ENCODE results near the gene HDAC4.

The HDAC4 gene

DNA sequence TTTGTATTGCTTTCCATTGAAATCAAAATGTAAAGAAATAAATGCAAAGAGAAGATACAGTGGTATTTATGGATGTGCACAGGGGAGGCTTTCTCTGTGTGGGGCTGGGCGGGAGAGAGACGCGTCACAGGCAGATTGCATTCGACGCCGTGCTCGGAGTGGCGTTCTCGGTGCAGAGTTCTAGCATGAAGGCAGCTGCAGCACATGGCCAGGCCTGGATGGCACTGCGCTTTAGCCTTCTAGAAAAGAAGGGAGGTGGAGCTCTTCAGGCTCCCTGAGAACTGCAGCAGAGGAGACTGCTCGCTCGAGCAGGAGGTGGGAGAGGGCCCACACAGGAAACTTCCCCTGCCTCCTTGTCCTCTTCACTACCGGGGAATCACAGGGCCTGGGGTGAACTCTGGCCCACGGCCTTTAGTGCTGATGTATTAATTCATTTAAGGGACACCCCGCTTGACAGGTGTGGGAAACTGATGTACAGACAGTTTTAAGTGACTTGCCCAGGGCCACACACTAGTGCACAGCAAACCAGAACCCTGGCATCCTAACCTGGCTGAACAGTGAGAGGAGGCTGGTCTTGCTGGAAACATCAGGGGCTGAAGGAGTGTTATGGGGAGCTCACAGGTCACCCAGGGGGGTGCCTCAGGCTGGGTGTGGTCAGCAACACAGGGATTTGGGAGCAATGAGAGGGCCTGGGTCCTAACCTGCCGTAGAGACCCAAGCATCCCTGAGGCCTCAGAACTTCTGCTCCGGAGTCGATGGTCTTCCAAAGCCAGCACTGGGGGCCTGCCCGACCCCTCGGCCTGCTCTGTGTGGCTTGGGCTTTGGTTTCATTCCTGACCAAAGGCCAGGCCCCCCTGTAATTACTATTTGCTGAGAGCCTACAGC is 199.9 kb downstream of the HDAC4 start:
- DNase-seq (ENCODE audit: low read depth): no peak

DNA sequence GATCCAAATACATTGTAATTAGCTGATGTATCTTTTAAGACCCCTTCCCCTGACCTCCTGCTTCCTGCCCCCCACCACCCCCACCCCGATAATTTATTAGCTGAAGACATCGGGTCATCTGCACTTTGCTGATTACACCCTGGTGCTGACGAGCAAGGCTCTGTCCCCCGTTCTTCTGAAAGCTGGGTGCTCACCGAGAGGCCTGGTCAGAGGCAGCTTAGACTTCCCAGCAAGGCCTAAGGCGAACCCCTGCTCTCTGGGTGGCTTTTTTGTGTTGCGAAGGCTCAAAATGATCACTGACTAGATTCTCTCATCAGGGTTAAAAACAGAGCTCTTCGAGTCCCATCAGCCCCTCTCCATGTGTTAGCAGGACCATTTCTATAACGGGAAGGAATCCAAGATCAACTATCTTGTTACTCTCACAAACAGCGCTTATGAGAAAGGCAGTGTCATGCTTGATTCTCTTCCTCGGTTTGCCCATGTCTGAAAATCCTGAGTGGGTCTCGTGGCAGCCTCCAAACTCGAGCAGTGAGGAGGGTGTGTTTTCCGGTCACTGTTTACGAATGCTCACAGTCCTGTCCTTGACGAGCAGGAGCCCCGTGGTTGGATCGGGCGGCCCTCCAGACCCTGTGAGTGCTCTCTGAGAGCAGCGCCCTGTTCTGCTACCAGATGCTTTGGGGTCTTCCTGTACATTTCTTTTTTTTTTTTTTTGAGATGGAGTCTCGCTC is 201.6 kb downstream of the HDAC4 start:
- DNase-seq (ENCODE audit: low read depth): no peak

DNA sequence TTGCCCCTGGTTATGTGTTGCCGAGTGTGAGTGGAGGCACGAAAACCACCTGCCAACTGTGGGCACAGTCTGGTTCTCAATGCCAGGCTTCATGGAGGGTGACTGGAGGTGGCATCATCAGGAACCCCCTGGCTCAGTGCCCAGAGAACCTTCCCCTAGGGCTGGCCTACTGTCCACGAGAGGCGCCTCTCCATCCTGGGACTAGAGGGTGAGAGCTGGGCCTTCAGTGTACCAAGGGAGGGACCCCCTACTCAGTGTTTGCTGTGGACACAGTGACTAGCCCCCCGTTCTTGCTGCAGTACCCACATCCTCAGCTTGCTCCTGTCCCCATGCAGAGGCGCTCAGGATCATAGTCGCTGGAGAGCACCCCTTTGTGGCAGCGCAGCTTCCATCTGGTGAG is 202.6 kb downstream of the HDAC4 start:
- DNase-seq (ENCODE audit: low read depth): no peak

DNA sequence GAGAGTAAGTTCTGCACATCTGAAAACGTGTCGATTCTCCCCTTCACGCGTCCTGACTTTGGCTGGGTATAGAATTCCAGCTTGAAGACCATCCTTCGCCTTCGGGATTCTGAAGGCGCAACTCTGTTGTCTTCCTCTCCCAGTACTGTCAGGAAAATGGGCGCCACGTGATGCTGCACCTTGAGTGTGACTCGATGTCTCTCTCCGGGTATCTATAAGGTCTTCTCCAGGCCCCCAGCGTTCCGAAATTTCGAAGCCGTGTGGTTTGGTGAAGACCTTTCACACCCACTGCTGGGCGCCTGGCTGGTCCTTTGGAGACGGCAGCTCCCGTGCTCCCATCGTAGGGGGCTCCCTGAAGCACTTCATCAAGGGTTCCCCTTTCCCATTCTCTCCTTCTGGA is 203.7 kb downstream of the HDAC4 start:
- no peak for DNase-seq (ENCODE audit: low read depth)

GRCh38 chr2:239196474-239197021 is 204.3 kb downstream of the HDAC4 start:
- DNase-seq (ENCODE audit: low read depth): no peak

GRCh38 chr2:239195992-239196391 is 204.8 kb downstream of the HDAC4 start:
- DNase-seq (ENCODE audit: low read depth): no peak

DNA sequence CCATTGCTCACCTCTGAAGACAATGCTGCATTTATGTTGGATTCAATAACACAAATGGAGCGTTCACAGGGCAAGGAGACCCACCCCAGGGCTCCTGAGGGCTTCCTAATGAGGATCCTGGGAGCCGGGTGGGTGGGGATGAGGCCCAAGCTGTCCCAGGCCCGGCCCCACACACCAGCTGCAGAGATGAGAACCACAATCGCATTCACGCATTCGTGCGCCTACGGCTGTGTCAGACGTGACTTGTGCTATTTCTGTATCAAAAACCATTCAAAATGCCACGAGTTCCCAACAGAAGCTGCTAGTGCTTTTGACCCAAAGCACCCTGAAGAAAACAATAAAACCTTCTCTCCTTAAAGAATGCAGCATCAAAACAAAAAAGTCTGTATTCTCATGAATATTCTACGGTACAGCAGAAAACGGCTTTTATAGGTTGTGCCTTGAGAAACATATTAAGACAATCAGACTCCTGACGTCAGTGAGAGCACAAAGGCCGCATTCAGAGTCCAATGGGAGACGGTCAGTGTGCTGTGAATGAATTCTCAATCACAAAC is 205.4 kb downstream of the HDAC4 start:
- DNase-seq (ENCODE audit: low read depth): no peak

- no peak for DNase-seq (ENCODE audit: low read depth)
Measured at GRCh38 chr2:239194731-239195317, 206.0 kb downstream of the HDAC4 start.

GRCh38 chr2:239193925-239194677 is 206.7 kb downstream of the HDAC4 start:
- no peak for DNase-seq (ENCODE audit: low read depth)

DNA sequence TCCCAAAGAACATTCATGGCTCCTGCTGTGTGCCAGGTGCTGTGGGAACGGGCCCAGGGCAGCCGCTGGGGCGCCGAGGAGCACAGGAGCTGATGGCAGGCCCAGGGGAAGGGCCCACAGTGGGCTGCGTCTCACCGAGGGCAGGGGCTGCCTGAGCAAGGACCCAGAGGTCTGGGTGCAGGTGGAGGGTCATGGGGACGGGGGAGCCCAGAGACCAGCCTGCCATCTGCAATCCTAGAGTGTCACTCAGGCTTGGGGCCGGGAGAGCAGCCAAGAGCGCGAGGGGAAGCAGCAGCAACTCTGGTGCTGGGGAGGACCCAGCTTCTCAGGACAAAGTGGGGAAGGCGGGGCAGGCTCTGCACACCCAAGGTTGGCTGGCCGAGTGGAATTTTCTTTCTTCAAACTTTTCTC is 207.4 kb downstream of the HDAC4 start:
- no peak for DNase-seq (ENCODE audit: low read depth)

- DNase-seq (ENCODE audit: low read depth): no peak
Measured at GRCh38 chr2:239192975-239193374, 207.8 kb downstream of the HDAC4 start.

- no peak for DNase-seq (ENCODE audit: low read depth)
Measured at GRCh38 chr2:239192456-239192855, 208.4 kb downstream of the HDAC4 start.

DNA sequence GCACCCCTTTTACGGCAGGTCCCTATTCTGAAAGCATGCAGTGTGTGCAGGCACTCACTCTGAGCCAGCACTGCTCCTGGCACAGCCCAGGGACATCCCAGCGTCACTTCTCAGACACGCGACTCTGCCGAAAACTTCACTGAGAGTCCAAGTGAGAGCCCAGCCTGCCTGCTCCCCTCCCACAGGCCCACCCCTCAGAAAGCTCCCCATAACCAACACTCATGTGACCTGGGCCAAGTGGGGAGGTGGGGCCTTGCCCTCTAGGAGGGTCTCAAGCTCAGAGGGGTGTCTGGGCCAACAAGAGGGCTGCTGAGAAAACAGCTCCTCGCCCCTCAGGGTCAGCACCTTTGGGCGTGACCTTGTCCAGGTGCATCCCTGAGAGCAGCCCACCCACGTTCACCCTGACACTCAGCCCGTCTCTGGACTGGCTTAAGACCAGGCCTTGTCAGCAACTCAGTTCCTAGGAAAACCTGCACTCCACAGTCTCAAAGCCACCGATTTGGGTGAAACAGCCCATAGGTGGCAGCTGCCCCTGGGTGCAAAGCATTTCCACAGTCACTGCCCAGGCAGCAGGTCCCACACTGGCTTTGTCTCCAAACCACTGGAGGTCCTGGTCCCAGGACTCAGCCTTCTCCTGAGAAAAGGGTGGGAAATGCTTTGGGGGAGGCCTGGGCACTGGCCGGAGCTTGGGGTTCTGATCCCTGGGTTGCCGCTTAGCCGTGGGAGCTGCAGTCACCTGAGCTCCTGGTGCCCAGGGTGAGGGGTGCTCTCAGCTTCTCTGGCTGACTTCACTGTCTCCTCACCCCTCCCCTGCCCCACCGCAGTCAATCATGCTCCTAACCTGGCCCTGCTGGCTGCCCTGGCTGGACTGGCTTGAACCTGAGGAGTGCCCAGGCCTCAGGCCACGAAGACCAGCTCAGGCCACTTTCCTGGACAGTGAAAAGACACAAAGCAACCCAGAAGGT is 209.6 kb downstream of the HDAC4 start:
- no peak for DNase-seq (ENCODE audit: low read depth)

DNA sequence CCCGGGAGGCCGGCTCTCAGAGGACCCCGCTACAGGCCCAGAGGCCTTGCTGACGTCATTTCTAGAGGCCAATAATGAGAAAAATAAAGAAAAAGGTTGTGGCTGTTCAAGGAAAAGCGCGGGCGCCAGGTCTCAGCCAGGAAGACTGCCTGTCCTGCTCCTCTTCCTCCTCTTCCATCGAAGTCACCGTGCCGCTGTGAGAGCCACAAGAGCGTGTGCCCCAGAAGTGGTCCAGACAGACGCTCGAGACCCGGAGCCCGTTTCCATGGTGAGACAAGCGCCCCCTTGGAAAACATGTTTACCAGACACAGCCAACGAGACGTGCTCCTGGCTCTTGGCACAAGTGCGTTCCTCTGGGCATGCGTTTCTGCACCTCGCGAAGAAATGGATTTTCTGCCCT is 210.5 kb downstream of the HDAC4 start:
- no peak for DNase-seq (ENCODE audit: low read depth)

DNA sequence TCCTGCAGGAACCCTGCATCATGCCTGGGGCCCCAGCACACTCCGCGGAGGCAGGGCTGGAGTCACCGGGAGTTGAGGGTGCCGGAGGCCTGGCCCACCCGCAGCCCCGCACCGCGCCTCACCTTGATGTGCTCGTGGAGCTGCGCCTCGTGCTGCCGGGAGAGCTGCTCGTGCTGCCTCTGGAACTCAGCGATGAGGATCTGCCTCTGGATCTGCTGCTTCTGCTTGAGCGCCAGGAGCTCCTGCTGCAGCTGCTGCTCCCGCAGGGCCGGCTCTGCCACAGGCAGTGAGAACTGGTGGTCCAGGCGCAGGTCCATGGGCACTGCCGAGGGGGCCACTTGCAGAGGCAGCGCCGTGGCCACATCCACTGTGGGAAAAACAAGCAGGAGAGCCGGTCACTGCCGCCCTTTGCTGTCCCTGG is 211.1 kb downstream of the HDAC4 start:
- DNase-seq (ENCODE audit: low read depth): no peak

GRCh38 chr2:239188536-239188935 is 212.3 kb downstream of the HDAC4 start:
- no peak for DNase-seq (ENCODE audit: low read depth)

DNA sequence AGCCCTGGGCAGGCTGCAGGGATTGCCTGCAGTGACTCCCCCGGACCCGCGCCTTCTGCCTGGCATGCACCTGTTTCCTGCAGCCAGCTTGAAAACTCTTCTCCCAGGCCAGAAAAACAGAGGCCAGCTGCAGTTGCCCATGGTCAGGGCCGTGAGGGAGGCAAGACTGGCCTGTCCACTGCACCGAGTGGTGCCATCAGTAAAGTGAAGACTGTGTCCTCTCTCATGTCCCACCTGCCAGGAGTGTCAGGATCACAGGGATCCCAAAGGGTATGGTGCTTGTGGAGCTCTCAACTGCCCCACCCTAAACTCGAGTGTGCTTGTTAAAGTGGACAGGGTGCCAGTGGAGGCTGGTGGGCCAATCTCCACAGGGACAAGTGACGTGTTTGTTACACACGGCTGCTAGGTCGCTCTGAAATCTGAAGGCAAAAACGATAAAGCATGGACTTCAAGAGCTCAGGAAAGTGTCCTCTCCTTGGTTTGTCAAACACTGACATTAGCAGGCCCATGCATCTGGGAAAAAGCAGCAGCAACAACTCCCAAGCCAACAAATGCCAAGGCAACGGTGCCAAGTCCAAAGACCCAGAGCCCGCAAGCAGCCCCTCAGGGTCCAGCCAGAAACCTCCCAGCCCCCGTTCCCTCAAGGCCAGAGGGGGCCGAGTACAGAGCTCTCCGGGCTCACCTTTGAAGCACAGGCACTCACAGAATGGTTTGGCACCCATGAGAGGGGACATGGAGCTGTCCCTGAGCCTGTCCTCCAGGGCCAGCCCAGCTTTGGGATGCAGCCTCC is 213.2 kb downstream of the HDAC4 start:
- no peak for DNase-seq (ENCODE audit: low read depth)

DNA sequence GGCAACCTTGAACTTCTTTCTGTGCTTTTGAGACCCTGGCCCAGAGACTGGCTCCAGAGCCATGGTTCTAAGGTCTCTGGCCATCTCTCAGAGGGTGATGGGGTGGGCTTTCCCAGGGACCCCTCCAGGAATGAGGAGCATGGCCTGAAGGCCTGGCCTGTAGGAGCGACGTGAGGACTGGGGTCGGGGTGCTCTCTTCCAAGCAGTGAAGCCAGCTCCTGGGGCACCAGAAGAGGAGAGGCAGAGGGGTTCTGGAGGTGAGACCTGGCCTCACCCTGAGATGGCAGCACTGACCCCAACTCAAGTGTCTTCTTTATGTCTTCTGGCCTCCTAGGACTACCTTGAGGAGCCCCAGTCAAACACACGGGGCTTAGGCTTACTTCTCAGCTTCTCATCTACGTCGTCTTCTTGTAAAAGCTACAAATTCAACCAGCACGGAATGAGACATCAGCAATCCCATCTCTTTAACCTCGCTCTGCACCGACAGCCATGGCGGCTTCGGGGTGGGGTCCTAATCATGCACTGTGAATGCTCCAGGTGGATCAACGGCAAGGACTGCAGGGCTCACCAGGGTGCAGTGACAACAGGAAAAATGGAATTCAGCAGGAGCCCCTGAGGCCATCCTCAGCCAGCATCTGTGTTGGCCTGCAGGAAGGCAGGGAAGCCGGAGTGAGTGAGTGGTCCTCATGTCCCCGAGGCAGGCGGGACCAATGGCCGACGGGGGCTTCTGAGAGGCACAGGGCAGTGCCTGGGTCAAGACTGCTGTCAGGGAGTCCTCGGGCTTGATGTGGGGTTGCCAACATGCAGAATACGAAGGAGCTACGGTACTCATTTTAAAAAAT is 214.1 kb downstream of the HDAC4 start:
- no peak for DNase-seq (ENCODE audit: low read depth)
